ENCODE results near the gene SELENOI. TPM values are rescaled to one million over a fixed set of nuclear protein-coding genes. Genes with fewer than 3 reads are reported as not detected.
"Not testable (repeated sequence)": the region's sequence is repeated elsewhere in the genome, so short reads cannot be mapped to it uniquely, and the experiment has no call there.

SELENOI gene
- total and polyA plus RNA-seq, 2 experiments from 2014 or later = 8.4 to 67.8 TPM

- ATAC-seq; H3K27me3 Mint-ChIP-seq (ENCODE audit: insufficient read depth, low read depth, poor library complexity): not testable (repeated sequence)
These were observed 21.5 kb upstream of the SELENOI start for GRCh38 chr2:26324479-26324878.

GRCh38 chr2:26324903-26325302, 21.0 kb upstream of the SELENOI start:
- no peak for TF ChIP-seq ZNF114 (CRISPR knock-in tag; IDR thresholded peaks at IDR 0.05)
- DNase-seq (ENCODE audit: low spot score) (no peak), ATAC-seq (no peak)
- no peaks in the 10 kb centered on the region for H4K20me1 ChIP-seq (replicated peaks; ENCODE audit: insufficient read depth)
- no peak overlapping the region for H3K4me2 ChIP-seq
- no peaks in the 10 kb centered on the region for H3K79me2 ChIP-seq (replicated peaks; ENCODE audit: insufficient read depth)
- Mint-ChIP-seq H3K4me3 (no peak overlapping the region), H3K4me1 (peaks cover 1% of the 10 kb centered on the region; the same call in 1 of the 3 replicates), H3K27ac (no peak overlapping the region), H3K9me3 (no peaks in the 10 kb centered on the region), H3K36me3 (ENCODE audit: low read depth) (no peaks in the 10 kb centered on the region), H3K27me3 (ENCODE audit: insufficient read depth, low read depth, poor library complexity) (no peaks in the 10 kb centered on the region)
- no peak overlapping the region for H3K27ac ChIP-seq (ENCODE audit: low read depth)
- H3K36me3 ChIP-seq (ENCODE audit: insufficient read depth) = no peaks in the 10 kb centered on the region
- H3K9me2 ChIP-seq (ENCODE audit: insufficient read depth) = no peaks in the 10 kb centered on the region
- no peaks in the 10 kb centered on the region for H3K27me3 ChIP-seq (ENCODE audit: insufficient read depth)
- no peak overlapping the region for H2AFZ ChIP-seq
- H3K4me3 ChIP-seq = no peak overlapping the region
- H3F3A ChIP-seq (replicated peaks; ENCODE audit: low read depth) = no peaks in the 10 kb centered on the region
- H3K4me1 ChIP-seq (ENCODE audit: insufficient read depth) = no peaks in the 10 kb centered on the region

More at GRCh38 chr2:26324479-26324878, 21.5 kb upstream of the SELENOI start:
- not testable (repeated sequence) for H3K27me3 ChIP-seq (ENCODE audit: insufficient read depth); H3K36me3 ChIP-seq (ENCODE audit: insufficient read depth); H3K4me2 ChIP-seq; H3K27ac ChIP-seq (ENCODE audit: low read depth); H3K27ac Mint-ChIP-seq; H3K4me1 ChIP-seq (ENCODE audit: insufficient read depth); H3K9me3 Mint-ChIP-seq; H3F3A ChIP-seq (replicated peaks; ENCODE audit: low read depth); H3K79me2 ChIP-seq (replicated peaks; ENCODE audit: insufficient read depth); H3K4me3 ChIP-seq; H3K36me3 Mint-ChIP-seq (ENCODE audit: low read depth); DNase-seq (ENCODE audit: low spot score); H3K4me1 Mint-ChIP-seq; H4K20me1 ChIP-seq (replicated peaks; ENCODE audit: insufficient read depth); H3K4me3 Mint-ChIP-seq; H2AFZ ChIP-seq; H3K9me2 ChIP-seq (ENCODE audit: insufficient read depth)

GRCh38 chr2:26325851-26326250, 20.1 kb upstream of the SELENOI start:
- Mint-ChIP-seq H3K27me3 (ENCODE audit: insufficient read depth, low read depth, poor library complexity) (peaks cover 4% of the 10 kb centered on the region), H3K4me3 (no peak overlapping the region), H3K9me3 (no peaks in the 10 kb centered on the region), H3K4me1 (peaks cover 5% of the 10 kb centered on the region; the same call in 1 of the 3 replicates), H3K27ac (no peak overlapping the region), H3K36me3 (ENCODE audit: low read depth) (no peaks in the 10 kb centered on the region)
- H3K27ac ChIP-seq (ENCODE audit: low read depth) = no peak overlapping the region
- DNase-seq (ENCODE audit: low spot score) (no peak), ATAC-seq (no peak)
- H3F3A ChIP-seq (replicated peaks; ENCODE audit: low read depth) = no peaks in the 10 kb centered on the region
- no peak overlapping the region for H3K4me2 ChIP-seq
- no peaks in the 10 kb centered on the region for H3K36me3 ChIP-seq (ENCODE audit: insufficient read depth)
- no peaks in the 10 kb centered on the region for H3K4me1 ChIP-seq (ENCODE audit: insufficient read depth)
- no peaks in the 10 kb centered on the region for H3K27me3 ChIP-seq (ENCODE audit: insufficient read depth)
- no peaks in the 10 kb centered on the region for H4K20me1 ChIP-seq (replicated peaks; ENCODE audit: insufficient read depth)
- no peaks in the 10 kb centered on the region for H3K79me2 ChIP-seq (replicated peaks; ENCODE audit: insufficient read depth)
- H2AFZ ChIP-seq = no peak overlapping the region
- no peak overlapping the region for H3K4me3 ChIP-seq
- no peaks in the 10 kb centered on the region for H3K9me2 ChIP-seq (ENCODE audit: insufficient read depth)
- TF ChIP-seq CTCF (conservative IDR thresholded peaks at IDR 0.05; ENCODE audit: low read depth in 2 of 2) (no peak), ZNF114 (CRISPR knock-in tag; IDR thresholded peaks at IDR 0.05) (no peak), EZH2 (IDR thresholded peaks at IDR 0.05; ENCODE audit: low read depth, unreplicated experiment) (no peak), STAT1 (IDR thresholded peaks at IDR 0.05; ENCODE audit: unreplicated experiment) (no peak), ZNF331 (CRISPR knock-in tag; IDR thresholded peaks at IDR 0.05; ENCODE audit: low read depth) (no peak), REST (IDR thresholded peaks at IDR 0.05; ENCODE audit: unreplicated experiment) (no peak), POLR2AphosphoS5 (IDR thresholded peaks at IDR 0.05; ENCODE audit: low read depth) (no peak), JUNB (IDR thresholded peaks at IDR 0.05; ENCODE audit: unreplicated experiment) (no peak), ETS1 (IDR thresholded peaks at IDR 0.05) (no peak), CREB1 (CRISPR knock-in tag; IDR thresholded peaks at IDR 0.05; ENCODE audit: low read depth) (no peak)
